GM12801 (cell line): ENCODE measurements around the gene NMT2.

Experiments
- CTCF ChIP-seq: IDR thresholded peaks from one replicate; pipeline ENCODE4 v1.5.1; 2011; ENCODE audit warnings: control low read depth; ENCODE audit not compliant: insufficient read length; ENCODE audit errors: extremely low read depth

The NMT2 gene

GRCh38 chr10:15168291-15168785 is at the start of gene NMT2:
TSS of gene NMT2 (minus strand) at chr10:15168693. CDS start at chr10:15168612, 81 bp downstream.
- TF ChIP-seq CTCF, result no peak

- no peak for TF ChIP-seq CTCF
Observed at GRCh38 chr10:15216700-15217099, 48.2 kb upstream of the NMT2 start.

- no peak for TF ChIP-seq CTCF
Observed at GRCh38 chr10:15214237-15214636, 45.7 kb upstream of the NMT2 start.

- no peak for TF ChIP-seq CTCF
Observed at GRCh38 chr10:15213461-15213861, 45.0 kb upstream of the NMT2 start.

- no peak for TF ChIP-seq CTCF
Observed at GRCh38 chr10:15211464-15211979, 43.0 kb upstream of the NMT2 start.

GRCh38 chr10:15210521-15210920 is 42.0 kb upstream of the NMT2 start:
- no peak for TF ChIP-seq CTCF

- peak; percentile 8 for TF ChIP-seq CTCF
Observed at GRCh38 chr10:15209827-15210509, 41.5 kb upstream of the NMT2 start.
